HCT116 (cell line): ENCODE data around the gene PRAF2. TPM values are rescaled to one million over a fixed set of nuclear protein-coding genes. Genes with fewer than 3 reads are reported as not detected.

Experiments used
- ATAC-seq: fragments of 200-7000 bp; cut with Tn5 transposase; 2 replicates; pipeline ENCODE4 v1.9.1; 2020; ENCODE audit warnings: mild to moderate bottlenecking, moderate library complexity
- BruUV-seq: library from RNA; stranded (reverse); fragments of 400-500 nt; replicated peaks from 2 replicates; lab custom pipeline; 2021; lab: Mats Ljungman, UMichigan
- CTCF ChIA-PET: fragments of 300-600 bp; sonication (Branson Sonifier 250); formaldehyde crosslinking; loops from one replicate; lab custom pipeline; 2021; ENCODE audit warnings: antibody characterized with exemption; lab: Charles Lee
- POLR2A ChIA-PET: fragments of 300-600, 350-600 bp; sonication (Branson Sonifier 250); formaldehyde crosslinking; loops from one replicate; lab custom pipeline; 2021; ENCODE audit warnings: antibody characterized with exemption; lab: Charles Lee
- RAD21 ChIA-PET, 2 experiments: fragments of 300-600 bp; sonication (Branson Sonifier 250); formaldehyde crosslinking; loops; one replicate each; lab custom pipeline; 2023; ENCODE audit warnings: low total read pairs in 2 of 2; ENCODE audit not compliant: uncharacterized antibody in 2 of 2, unreplicated experiment in 2 of 2, low non-redundant PET in 1 of 2; lab: Charles Lee
- DNase-seq: peaks from one replicate; pipeline ENCODE4 v3.0.0-alpha.2; 2010; ENCODE audit warnings: low read depth, low spot score
- H2AFZ ChIP-seq: fragments of 200-600 bp; shearing (Covaris generic), sonication (generic); 2 replicates; pipeline ENCODE4 v1.6.1; 2017; ENCODE audit warnings: low read depth, mixed run types, mixed read lengths, antibody characterized with exemption, low read length; ENCODE audit not compliant: poor library complexity, severe bottlenecking
- H3K27ac ChIP-seq: 2 replicates; pipeline ENCODE4 v1.5.1; 2012; ENCODE audit warnings: low read depth, low read length
- H3K27me3 ChIP-seq: fragments of 200-600 bp; sonication (generic); 2 replicates; pipeline ENCODE4 v1.6.1; 2016; ENCODE audit warnings: mixed run types, low read length, mixed read lengths; ENCODE audit not compliant: insufficient read depth
- H3K36me3 ChIP-seq, 2 experiments: fragments of 200-500 bp in 1 of 2; fragments of 200-600 bp in 1 of 2; sonication (Bioruptor generic) in 1 of 2; sonication (generic) in 1 of 2; 2 replicates each; pipeline versions ENCODE4 v1.5.1 to v1.6.1; 2014 to 2016; ENCODE audit warnings: low read length in 2 of 2, inconsistent platforms in 1 of 2, mixed read lengths in 1 of 2, mixed run types in 1 of 2; ENCODE audit not compliant: insufficient read depth in 2 of 2, control insufficient read depth in 1 of 2
- H3K4me1 ChIP-seq, 2 experiments: fragments of 200-600 bp in 1 of 2; sonication (generic) in 1 of 2; 2 replicates each; pipeline versions ENCODE4 v1.5.1 to v1.6.1; 2012 to 2017; ENCODE audit warnings: low read length in 2 of 2, inconsistent platforms in 1 of 2, mild to moderate bottlenecking in 1 of 2, mixed read lengths in 1 of 2, mixed run types in 1 of 2, moderate library complexity in 1 of 2; ENCODE audit not compliant: insufficient read depth in 2 of 2, control insufficient read depth in 1 of 2
- H3K4me2 ChIP-seq: fragments of 200-600 bp; sonication (generic); 2 replicates; pipeline ENCODE4 v1.6.1; 2017; ENCODE audit warnings: mixed run types, low read length, mixed read lengths
- H3K4me3 ChIP-seq, 2 experiments: fragments of 200-600 bp in 1 of 2; sonication (generic) in 1 of 2; replicated peaks in 1 of 2; 2 replicates each; pipeline ENCODE4 v1.5.1; 2011 to 2016; ENCODE audit warnings: low read length in 2 of 2, control low read depth in 1 of 2, low read depth in 1 of 2, mild to moderate bottlenecking in 1 of 2, mixed read lengths in 1 of 2, mixed run types in 1 of 2
- H3K79me2 ChIP-seq: fragments of 200-600 bp; sonication (generic); 2 replicates; pipeline ENCODE4 v1.6.1; 2017; ENCODE audit warnings: mild to moderate bottlenecking, mixed run types, low read length, moderate library complexity, mixed read lengths; ENCODE audit not compliant: insufficient read depth
- H3K9ac ChIP-seq: fragments of 200-600 bp; sonication (generic); 2 replicates; pipeline ENCODE4 v1.6.1; 2016; ENCODE audit warnings: low read length, mixed read lengths
- H3K9me2 ChIP-seq: fragments of 200-600 bp; sonication (generic), shearing (Covaris generic); 2 replicates; pipeline ENCODE4 v1.6.1; 2017; ENCODE audit warnings: mixed run types, mild to moderate bottlenecking, moderate library complexity; ENCODE audit not compliant: insufficient read depth
- H3K9me3 ChIP-seq, 2 experiments: fragments of 200-500 bp in 1 of 2; fragments of 200-600 bp in 1 of 2; sonication (Bioruptor generic) in 1 of 2; sonication (generic) in 1 of 2; 2 replicates each; pipeline ENCODE4 v1.6.1; 2014 to 2017; ENCODE audit warnings: low read length in 2 of 2, mixed read lengths in 2 of 2, inconsistent platforms in 1 of 2, low read depth in 1 of 2, mild to moderate bottlenecking in 1 of 2, mixed run types in 1 of 2, moderate library complexity in 1 of 2; ENCODE audit not compliant: control insufficient read depth in 1 of 2, insufficient read depth in 1 of 2
- H4K20me1 ChIP-seq: fragments of 200-600 bp; sonication (generic), shearing (Covaris generic); 2 replicates; pipeline ENCODE4 v1.6.1; 2017; ENCODE audit warnings: mixed run types, mild to moderate bottlenecking, moderate library complexity; ENCODE audit not compliant: insufficient read depth
- ATF3 ChIP-seq: IDR thresholded peaks from 2 replicates; pipeline ENCODE4 v1.6.1; 2012
- CEBPB ChIP-seq: IDR thresholded peaks from 2 replicates; pipeline ENCODE4 v1.6.1; 2012; ENCODE audit warnings: low read depth
- CTCF ChIP-seq, 3 experiments: fragments of 200-600 bp in 1 of 3; sonication (generic) in 1 of 3; IDR thresholded peaks in 2 of 3; conservative IDR thresholded peaks in 1 of 3; 2 replicates each; pipeline ENCODE4 v1.5.1; 2012 to 2017; ENCODE audit warnings: low read depth in 2 of 3, low read length in 2 of 3, antibody characterized with exemption in 1 of 3, borderline replicate concordance in 1 of 3, control low read depth in 1 of 3, mild to moderate bottlenecking in 1 of 3, mixed read lengths in 1 of 3, mixed run types in 1 of 3, moderate library complexity in 1 of 3; ENCODE audit not compliant: insufficient read depth in 1 of 3
- FOSL1 ChIP-seq: IDR thresholded peaks from 2 replicates; pipeline ENCODE4 v1.6.1; 2012; ENCODE audit warnings: low read depth
- JUND ChIP-seq: IDR thresholded peaks from 2 replicates; pipeline ENCODE4 v1.6.1; 2012
- POLR2A ChIP-seq: IDR thresholded peaks from 2 replicates; pipeline ENCODE4 v1.7.0; 2011; ENCODE audit warnings: borderline replicate concordance; ENCODE audit not compliant: insufficient read depth, insufficient read length; ENCODE audit errors: extremely low read depth
- POLR2AphosphoS5 ChIP-seq: IDR thresholded peaks from 2 replicates; pipeline ENCODE4 v1.6.1; 2011; ENCODE audit warnings: mild to moderate bottlenecking, low read depth, low read length, moderate library complexity
- SP1 ChIP-seq: IDR thresholded peaks from 2 replicates; pipeline ENCODE4 v1.6.1; 2012; ENCODE audit warnings: low read depth
- intact Hi-C: fragments of 100-400 bp; cut with micrococcal nuclease; formaldehyde crosslinking; loops from 2 replicates; pipeline ENCODE4 v1.10.0; 2022
- total RNA-seq: library from RNA; stranded (reverse); gene quantifications from one replicate; pipeline ENCODE4 v1.2.1, GENCODE V29; 2021; ENCODE audit not compliant: unreplicated experiment
- TF ChIP-seq, protein P1 (sequence below): IDR thresholded peaks from 2 replicates; pipeline ENCODE4 v1.6.1; 2012
- TF ChIP-seq, protein P2 (sequence below): IDR thresholded peaks from 2 replicates; pipeline ENCODE4 v1.6.1; 2011; ENCODE audit warnings: mild to moderate bottlenecking, low read length, moderate library complexity; ENCODE audit not compliant: insufficient replicate concordance; ENCODE audit errors: extremely low read depth

The PRAF2 gene
- total RNA-seq, 1 experiment from 2014 or later, result 18.8 TPM

DNA sequence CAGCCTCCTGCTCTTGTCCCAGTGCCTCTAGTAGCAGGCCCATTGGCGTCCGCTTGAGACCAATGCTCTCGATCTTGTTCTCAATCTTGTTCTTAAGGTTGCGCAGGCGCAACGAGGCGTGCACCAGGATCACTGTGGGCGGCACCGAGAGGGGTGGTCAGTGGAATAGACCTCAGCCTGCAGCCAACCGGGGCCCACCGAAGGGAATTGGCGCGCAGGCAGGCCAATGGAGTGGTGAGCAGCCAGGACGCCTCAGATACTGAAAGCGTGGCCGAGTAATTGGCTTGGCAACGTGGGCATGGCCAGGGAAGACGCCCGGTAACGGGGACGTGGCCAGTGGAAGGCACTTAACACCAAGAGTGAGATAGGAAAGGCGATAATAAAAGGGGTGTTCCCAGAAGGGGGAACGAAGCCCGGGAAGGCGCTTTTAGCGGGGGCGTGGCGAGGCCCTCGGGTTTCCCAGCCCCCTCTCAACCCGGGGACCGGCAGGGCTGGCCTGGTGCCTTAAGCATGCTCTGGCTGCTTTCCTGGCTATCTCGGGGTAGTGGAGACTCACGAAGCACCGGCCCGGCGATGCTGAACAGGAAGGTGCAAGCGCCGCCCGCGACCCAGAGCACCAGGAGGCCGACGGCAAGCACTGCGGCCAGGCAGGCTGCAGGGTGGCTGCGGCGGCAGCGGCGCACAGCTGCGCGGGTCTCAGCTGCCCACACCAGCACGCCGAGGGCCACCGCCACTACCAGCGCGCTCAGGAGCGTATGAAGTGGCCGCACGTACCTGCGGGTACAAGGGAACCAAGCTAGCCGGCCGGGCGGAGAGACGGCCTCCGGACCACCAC is 1.7 kb downstream of the PRAF2 start:
- H3K27ac ChIP-seq, result no peak overlapping the region
- ChIA-PET POLR2A (no interaction called here), CTCF (no interaction called here), RAD21 (no interaction called here)
- no peak overlapping the region for H3K4me2 ChIP-seq
- no peak overlapping the region for H3K4me3 ChIP-seq
- intact Hi-C loops, result no loop called here
- no peak overlapping the region for H2AFZ ChIP-seq
- peaks cover 0 to 15% of the 10 kb centered on the region in 2 experiments; a peak in 2 of 4 replicates for H3K4me1 ChIP-seq
- no peaks in the 10 kb centered on the region for H3K36me3 ChIP-seq
- TF ChIP-seq CTCF (IDR thresholded peaks at IDR 0.05 in 2 of 3, conservative IDR thresholded peaks at IDR 0.05 in 1 of 3; ENCODE audit: borderline replicate concordance in 1 of 3, insufficient read depth in 1 of 3, low read depth in 2 of 3, low read length in 2 of 3) (no peak), CEBPB (no peak), FOSL1 (no peak), POLR2A (no peak), ATF3 (no peak), SP1 (no peak), POLR2AphosphoS5 (no peak), JUND (no peak)
- TF ChIP-seq, protein P1, sequence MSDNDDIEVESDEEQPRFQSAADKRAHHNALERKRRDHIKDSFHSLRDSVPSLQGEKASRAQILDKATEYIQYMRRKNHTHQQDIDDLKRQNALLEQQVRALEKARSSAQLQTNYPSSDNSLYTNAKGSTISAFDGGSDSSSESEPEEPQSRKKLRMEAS, result no peak
- TF ChIP-seq, protein P2, sequence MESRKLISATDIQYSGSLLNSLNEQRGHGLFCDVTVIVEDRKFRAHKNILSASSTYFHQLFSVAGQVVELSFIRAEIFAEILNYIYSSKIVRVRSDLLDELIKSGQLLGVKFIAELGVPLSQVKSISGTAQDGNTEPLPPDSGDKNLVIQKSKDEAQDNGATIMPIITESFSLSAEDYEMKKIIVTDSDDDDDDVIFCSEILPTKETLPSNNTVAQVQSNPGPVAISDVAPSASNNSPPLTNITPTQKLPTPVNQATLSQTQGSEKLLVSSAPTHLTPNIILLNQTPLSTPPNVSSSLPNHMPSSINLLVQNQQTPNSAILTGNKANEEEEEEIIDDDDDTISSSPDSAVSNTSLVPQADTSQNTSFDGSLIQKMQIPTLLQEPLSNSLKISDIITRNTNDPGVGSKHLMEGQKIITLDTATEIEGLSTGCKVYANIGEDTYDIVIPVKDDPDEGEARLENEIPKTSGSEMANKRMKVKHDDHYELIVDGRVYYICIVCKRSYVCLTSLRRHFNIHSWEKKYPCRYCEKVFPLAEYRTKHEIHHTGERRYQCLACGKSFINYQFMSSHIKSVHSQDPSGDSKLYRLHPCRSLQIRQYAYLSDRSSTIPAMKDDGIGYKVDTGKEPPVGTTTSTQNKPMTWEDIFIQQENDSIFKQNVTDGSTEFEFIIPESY, result no peak
- H4K20me1 ChIP-seq, result no peaks in the 10 kb centered on the region
- no peaks in the 10 kb centered on the region for H3K9me2 ChIP-seq
- no peaks in the 10 kb centered on the region for H3K79me2 ChIP-seq
- H3K9me3 ChIP-seq, result no peaks in the 10 kb centered on the region
- no peaks in the 10 kb centered on the region for H3K27me3 ChIP-seq
- H3K9ac ChIP-seq, result no peak overlapping the region
- no TSS peak for BruUV-seq
- ATAC-seq (no peak), DNase-seq (no peak)
